ENCODE data around the gene PIH1D1. TPM values are rescaled to one million over a fixed set of nuclear protein-coding genes. Genes with fewer than 3 reads are reported as not detected.
"Not testable (repeated sequence)": the region's sequence is repeated elsewhere in the genome, so short reads cannot be mapped to it uniquely, and the experiment has no call there.

The PIH1D1 gene
- total RNA-seq, 1 donor from 2014 or later, result 130 TPM

DNA sequence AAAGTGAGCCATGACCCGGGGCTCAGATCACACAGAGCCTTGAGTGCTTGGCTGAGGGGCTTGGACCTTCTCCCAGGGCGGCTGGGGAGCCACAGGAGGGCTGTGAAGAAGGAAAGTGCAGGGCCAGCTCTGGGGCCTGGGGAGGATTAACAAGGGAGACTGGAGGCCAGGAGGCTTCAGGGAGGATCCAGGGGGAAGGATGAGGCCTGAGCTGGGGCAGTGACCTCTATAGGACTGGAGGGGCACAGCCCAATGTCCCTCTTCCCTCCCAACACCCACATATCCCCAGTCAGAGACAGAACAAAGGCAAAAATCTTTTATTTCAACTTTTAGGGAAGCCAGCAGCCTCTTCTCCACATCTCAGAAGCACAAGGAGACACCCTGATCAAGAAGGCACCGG is 5.6 kb downstream of the PIH1D1 start:
- TF ChIP-seq, protein P1, sequence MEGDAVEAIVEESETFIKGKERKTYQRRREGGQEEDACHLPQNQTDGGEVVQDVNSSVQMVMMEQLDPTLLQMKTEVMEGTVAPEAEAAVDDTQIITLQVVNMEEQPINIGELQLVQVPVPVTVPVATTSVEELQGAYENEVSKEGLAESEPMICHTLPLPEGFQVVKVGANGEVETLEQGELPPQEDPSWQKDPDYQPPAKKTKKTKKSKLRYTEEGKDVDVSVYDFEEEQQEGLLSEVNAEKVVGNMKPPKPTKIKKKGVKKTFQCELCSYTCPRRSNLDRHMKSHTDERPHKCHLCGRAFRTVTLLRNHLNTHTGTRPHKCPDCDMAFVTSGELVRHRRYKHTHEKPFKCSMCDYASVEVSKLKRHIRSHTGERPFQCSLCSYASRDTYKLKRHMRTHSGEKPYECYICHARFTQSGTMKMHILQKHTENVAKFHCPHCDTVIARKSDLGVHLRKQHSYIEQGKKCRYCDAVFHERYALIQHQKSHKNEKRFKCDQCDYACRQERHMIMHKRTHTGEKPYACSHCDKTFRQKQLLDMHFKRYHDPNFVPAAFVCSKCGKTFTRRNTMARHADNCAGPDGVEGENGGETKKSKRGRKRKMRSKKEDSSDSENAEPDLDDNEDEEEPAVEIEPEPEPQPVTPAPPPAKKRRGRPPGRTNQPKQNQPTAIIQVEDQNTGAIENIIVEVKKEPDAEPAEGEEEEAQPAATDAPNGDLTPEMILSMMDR (conservative IDR thresholded peaks at IDR 0.05; ENCODE audit: low read depth, low read length), result no peak
- DNase-seq (ENCODE audit: low read depth), result no peak
- H3K4me3 ChIP-seq (ENCODE audit: low read depth, low read length), result no peak overlapping the region

DNA sequence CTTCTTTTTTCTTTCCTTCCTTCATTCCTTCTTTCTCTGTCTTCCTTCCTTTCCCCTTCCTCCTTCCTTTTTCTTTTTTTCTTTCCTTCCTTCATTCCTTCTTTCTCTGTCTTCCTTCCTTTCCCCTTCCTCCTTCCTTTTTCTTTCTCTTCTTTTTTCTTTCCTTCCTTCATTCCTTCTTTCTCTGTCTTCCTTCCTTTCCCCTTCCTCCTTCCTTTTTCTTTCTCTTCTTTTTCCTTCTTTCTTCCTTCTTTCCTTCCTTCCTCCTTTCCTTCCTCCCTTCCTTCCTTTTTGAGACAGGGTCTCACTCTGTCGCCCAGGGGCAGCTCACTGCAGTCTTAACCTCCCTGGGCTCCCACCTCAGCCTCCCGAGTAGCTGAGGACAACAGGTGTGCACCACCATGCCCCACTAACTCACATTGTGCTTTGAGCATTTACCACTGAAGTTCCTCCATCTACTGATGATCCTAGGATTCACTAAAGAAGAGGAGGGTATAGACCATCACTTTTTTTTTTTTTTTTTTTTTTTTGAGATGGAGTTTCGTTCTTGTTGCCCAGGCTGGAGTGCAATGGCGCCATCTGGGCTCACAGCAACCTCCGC is 7.4 kb downstream of the PIH1D1 start:
- DNase-seq (ENCODE audit: low read depth), result not testable (repeated sequence)
- H3K4me3 ChIP-seq (ENCODE audit: low read depth, low read length), result peak overlapping the region; percentile 69

DNA sequence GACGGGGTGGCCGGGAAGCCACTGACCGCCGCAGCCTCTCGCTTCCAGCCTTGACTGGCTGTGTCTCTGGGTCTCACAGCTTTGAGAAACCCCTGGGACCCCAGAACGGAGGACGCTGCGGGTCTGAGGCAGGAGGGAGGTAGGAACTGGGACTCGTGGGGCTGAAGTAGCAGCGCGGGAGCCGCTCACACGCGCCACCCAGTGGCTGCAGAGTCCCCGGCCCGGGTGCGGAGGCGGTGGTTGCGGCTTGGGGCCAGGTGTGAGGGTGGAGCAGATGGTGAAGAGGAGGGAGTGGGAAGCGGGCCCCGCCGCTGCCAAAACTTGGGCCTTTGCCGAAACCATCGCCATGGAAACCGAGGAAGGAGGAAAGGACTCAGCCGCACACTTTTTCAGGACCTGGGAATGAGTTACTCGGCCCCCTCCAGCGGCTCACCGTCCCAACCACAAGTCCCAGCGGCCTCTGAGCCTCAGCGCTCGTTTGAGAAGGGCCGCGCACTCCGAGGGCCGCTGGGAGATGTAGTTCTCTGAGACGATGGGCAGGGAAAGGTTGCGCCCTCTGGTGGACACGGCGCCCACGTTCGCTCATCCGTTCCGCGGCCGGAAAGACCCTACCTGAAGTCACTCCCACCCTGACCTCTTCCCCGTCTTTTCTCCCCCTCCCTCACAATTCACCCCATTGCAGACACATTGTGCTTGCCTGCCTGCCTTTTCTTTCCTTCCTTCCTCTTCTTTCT is 8.1 kb downstream of the PIH1D1 start:
- TF ChIP-seq, protein P1 (conservative IDR thresholded peaks at IDR 0.05; ENCODE audit: low read depth, low read length), result peak; percentile 68
- peak; percentile 45 for DNase-seq (ENCODE audit: low read depth)
- H3K4me3 ChIP-seq (ENCODE audit: low read depth, low read length), result peak overlapping the region; percentile 69

DNA sequence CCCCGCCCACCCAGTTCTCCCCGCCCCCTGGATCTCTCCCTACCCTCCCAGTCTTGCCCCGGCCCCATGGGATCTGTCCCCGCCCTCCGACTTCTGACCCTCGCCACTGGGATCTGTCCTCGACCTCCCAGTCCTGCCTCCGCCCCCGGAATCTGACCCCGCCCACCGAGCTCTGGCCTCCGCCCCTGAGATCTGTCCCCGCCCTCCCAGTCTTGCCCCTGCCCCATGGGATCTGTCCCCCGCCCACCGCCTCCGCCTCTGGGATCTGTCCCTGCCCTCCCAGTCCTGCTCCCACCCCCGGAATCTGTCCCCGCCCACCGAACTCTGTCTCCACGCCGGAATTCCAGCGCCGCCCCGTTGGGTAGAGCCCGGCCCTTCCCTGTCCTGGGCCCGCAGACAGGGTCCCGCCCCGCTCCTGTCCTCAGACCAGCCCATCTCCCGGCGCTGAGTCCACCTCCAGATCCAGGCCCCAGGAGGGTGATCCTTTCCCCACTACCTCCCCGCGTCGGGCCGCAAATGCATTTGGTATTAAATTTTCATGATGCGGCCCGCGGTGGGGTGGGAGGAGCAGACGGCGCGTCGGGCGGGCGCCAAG is 8.7 kb downstream of the PIH1D1 start:
- no peak for DNase-seq (ENCODE audit: low read depth)
- peak overlapping the region; percentile 69 for H3K4me3 ChIP-seq (ENCODE audit: low read depth, low read length)
- TF ChIP-seq, protein P1 (conservative IDR thresholded peaks at IDR 0.05; ENCODE audit: low read depth, low read length), result no peak

DNA sequence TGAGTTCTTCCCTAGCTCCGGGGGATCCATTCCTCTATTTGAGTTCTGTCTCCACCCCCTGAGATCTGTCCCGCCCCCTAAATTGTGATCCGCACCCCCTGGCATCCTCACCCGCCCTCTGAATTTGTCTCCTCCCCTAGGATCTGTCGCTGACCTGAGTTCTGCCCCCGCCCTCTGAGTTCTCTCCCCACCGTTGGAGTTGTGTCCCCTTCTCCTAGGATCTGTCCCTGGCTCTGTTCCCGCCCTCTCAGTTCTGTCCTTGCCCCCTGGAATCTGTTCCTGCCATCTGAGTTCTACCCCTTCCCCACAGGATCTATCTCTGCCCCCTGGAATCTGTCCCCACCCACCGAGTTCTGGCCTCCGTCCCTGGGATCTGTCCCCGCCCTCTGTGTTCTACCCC is 9.3 kb downstream of the PIH1D1 start:
- TF ChIP-seq, protein P1 (conservative IDR thresholded peaks at IDR 0.05; ENCODE audit: low read depth, low read length), result no peak
- DNase-seq (ENCODE audit: low read depth), result no peak
- H3K4me3 ChIP-seq (ENCODE audit: low read depth, low read length), result peak overlapping the region; percentile 69

DNA sequence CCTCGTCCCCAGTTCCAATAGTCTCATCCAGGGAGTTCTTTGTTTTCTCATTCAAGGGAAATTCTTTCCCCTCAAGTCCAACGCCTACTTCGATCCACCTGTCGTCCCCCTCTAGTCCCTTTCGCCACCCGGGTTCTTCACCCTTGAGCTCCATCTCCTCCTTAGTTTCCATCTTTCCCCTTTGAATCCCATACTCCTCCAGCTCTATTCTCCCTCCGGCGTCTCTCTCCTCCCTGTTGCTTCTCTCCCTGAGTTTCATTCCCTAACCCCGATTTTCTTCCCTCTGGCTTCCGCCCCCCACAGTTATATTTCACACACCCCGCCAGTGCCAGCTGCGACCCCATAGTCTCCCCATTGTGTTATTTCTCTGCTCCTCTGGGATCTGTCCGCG is 9.7 kb downstream of the PIH1D1 start:
- TF ChIP-seq, protein P1 (conservative IDR thresholded peaks at IDR 0.05; ENCODE audit: low read depth, low read length), result no peak
- H3K4me3 ChIP-seq (ENCODE audit: low read depth, low read length), result no peak overlapping the region
- DNase-seq (ENCODE audit: low read depth), result no peak

DNA sequence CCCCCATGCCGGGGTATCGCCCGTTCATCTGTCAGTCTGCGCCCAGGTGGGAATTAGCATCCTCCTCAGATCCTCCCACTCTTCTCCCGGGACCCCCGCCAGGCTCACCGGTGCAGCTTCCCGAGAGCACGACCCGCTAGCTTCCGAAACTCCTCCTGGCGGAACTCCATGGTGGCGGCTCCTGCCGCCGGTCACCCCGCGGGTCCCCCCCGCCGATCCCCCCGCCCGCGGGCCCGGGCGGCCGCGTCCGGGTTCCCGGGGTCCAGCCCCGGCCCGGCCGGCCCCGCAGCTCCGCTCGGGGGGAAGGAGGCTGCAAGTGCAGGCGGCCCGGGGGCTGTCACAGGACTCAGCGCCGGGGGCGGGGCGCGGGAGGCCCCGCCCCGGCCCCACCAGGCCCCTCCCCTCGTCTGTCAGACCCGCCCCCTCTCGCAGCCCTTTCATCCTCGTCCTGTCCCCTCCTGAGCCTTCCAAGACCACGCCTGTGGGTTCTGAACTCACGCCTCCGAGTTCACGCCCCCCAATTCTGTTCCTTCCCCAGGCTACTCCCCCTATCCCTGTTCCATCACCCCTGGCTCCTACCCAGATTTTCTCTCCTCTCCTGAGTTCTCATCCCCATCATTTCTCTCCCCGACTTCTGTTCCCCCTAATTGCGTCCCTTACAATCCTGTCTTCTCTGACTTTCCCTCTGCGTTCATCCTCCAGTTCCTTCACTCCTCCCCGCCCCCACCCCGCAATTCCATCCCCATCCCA is 10.2 kb downstream of the PIH1D1 start, which contains the start of gene SLC17A7:
SLC17A7 (minus strand) TSS at position 318 of the 750 bp plus-strand sequence; CDS start at position 170, 148 bp downstream.
- H3K4me3 ChIP-seq (ENCODE audit: low read depth, low read length), result peak within 1 kb of the TSS; percentile 69
- TF ChIP-seq, protein P1 (conservative IDR thresholded peaks at IDR 0.05; ENCODE audit: low read depth, low read length), result no peak

More for the DNA sequence above, 10.2 kb downstream of the PIH1D1 start, which contains the start of gene SLC17A7:
- no peak for DNase-seq (ENCODE audit: low read depth)

All from epithelial cell of proximal tubule (primary cell).